Measurements from ENCODE around the gene CYP3A7. TPM values are rescaled to one million over a fixed set of nuclear protein-coding genes. Genes with fewer than 3 reads are reported as not detected.
A peak's percentile ranks its signal among the peaks of the same experiment; 100 is the strongest.

The CYP3A7 gene
- total and polyA plus RNA-seq, 9 of the 15 experiments (the other 6 are each of a cell fraction or from before 2014, with no cell fraction given), result 0.20 TPM; not detected in 8

GRCh38 chr7:99694912-99695304 is 40.1 kb downstream of the CYP3A7 start:
- Histone ChIP-seq H3K79me2 (ENCODE audit: control insufficient read depth, insufficient read depth, low read length) (no peaks in the 10 kb centered on the region), H3K4me3 (no peak overlapping the region), H3K9ac (ENCODE audit: insufficient read depth in 1 of 2, low read depth in 2 of 2, low read length in 2 of 2) (no peak overlapping the region; a peak in 1 of 4 replicates), H3K27me3 (ENCODE audit: control insufficient read depth in 2 of 2, insufficient read depth in 2 of 2, low read length in 2 of 2) (no peaks in the 10 kb centered on the region), H3K4me1 (replicated peaks in 1 of 2; ENCODE audit: control insufficient read depth in 2 of 2, insufficient read depth in 2 of 2, low read length in 2 of 2) (peaks cover 15 to 43% of the 10 kb centered on the region in 2 experiments), H3K9me3 (replicated peaks; ENCODE audit: control insufficient read depth, insufficient read depth, low read depth, low read length) (no peaks in the 10 kb centered on the region), H3K27ac (ENCODE audit: extremely low read depth, low read depth, low read length) (no peak overlapping the region), H3K4me2 (ENCODE audit: insufficient read depth, low read length) (no peak overlapping the region), H3K36me3 (ENCODE audit: control insufficient read depth, insufficient read depth, low read length) (no peaks in the 10 kb centered on the region), H2AFZ (ENCODE audit: low read depth, low read length) (no peak overlapping the region), H3K9me1 (ENCODE audit: control insufficient read depth, insufficient read depth, low read length) (no peaks in the 10 kb centered on the region), H4K20me1 (replicated peaks; ENCODE audit: control insufficient read depth, insufficient read depth, low read length) (no peaks in the 10 kb centered on the region)
- CTCF ChIA-PET (ENCODE audit: low intra/inter-chr PET ratio), result no interaction called here
- no TSS peak for BruUV-seq (replicated peaks)
- intact Hi-C loops (cut with micrococcal nuclease) (no loop called here), in situ Hi-C loops (cut with MboI) (no loop called here)
- DNase-seq (ENCODE audit: extremely low read depth in 1 of 4, low spot score in 3 of 4), result no peak
- no peak for ATAC-seq
- POLR2A ChIA-PET, result interaction anchor here (0.9 to 4.6 kb wide), 4 partner anchors 15 to 201 kb away, joined by 3 to 26 read pairs (median 4); partner anchors contain the start of gene CYP3A5
- TF ChIP-seq HIVEP1 (CRISPR knock-in tag; IDR thresholded peaks at IDR 0.05), result no peak
- no peak for TF ChIP-seq ZNF668 (CRISPR knock-in tag; IDR thresholded peaks at IDR 0.05)
- TF ChIP-seq SMAD3 (CRISPR knock-in tag; conservative IDR thresholded peaks at IDR 0.05), result no peak
- FAIRE-seq, result no peak
- WGBS (ENCODE audit: insufficient coverage, low coverage, missing lambda C conversion rate), result 64% methylated on average over 1 of the region's 1 CpG

GRCh38 chr7:99694201-99694911 is 40.6 kb downstream of the CYP3A7 start:
- H2AFZ ChIP-seq (ENCODE audit: low read depth, low read length), result peak overlapping the region; percentile 82
- WGBS (ENCODE audit: insufficient coverage, low coverage, missing lambda C conversion rate), result 18% methylated on average over 5 of the region's 5 CpGs
- H3K4me3 ChIP-seq, result 0 out of 2 replicates have a peak overlapping the region, but pooled peaks have one; percentile 0
- H3K9me3 ChIP-seq (replicated peaks; ENCODE audit: control insufficient read depth, insufficient read depth, low read depth, low read length), result no peaks in the 10 kb centered on the region
- H3K27me3 ChIP-seq (ENCODE audit: control insufficient read depth in 2 of 2, insufficient read depth in 2 of 2, low read length in 2 of 2), result no peaks in the 10 kb centered on the region
- DNase-seq (ENCODE audit: extremely low read depth in 1 of 4, low spot score in 3 of 4) (peak; percentile 54 to 73 (median 62)), ATAC-seq (peak; percentile 71), FAIRE-seq (peak; percentile 51)
- in situ Hi-C loops (cut with MboI), result no loop called here
- BruUV-seq (replicated peaks), result no TSS peak
- peak overlapping the region in 1 of 2 experiments; percentile 41; a peak in 2 of 4 replicates for H3K9ac ChIP-seq (ENCODE audit: insufficient read depth in 1 of 2, low read depth in 2 of 2, low read length in 2 of 2)
- peaks cover 14 to 37% of the 10 kb centered on the region in 2 experiments for H3K4me1 ChIP-seq (replicated peaks in 1 of 2; ENCODE audit: control insufficient read depth in 2 of 2, insufficient read depth in 2 of 2, low read length in 2 of 2)
- POLR2A ChIA-PET, result interaction anchor here (0.5 to 4.6 kb wide), 10 partner anchors 8 to 814 kb away, joined by 3 to 26 read pairs (median 4); partner anchors contain the start of gene CYP3A5
- H3K9me1 ChIP-seq (ENCODE audit: control insufficient read depth, insufficient read depth, low read length), result no peaks in the 10 kb centered on the region
- no peaks in the 10 kb centered on the region for H3K36me3 ChIP-seq (ENCODE audit: control insufficient read depth, insufficient read depth, low read length)
- no peaks in the 10 kb centered on the region for H4K20me1 ChIP-seq (replicated peaks; ENCODE audit: control insufficient read depth, insufficient read depth, low read length)
- intact Hi-C loops (cut with micrococcal nuclease), result no loop called here
- peak overlapping the region; percentile 69 for H3K4me2 ChIP-seq (ENCODE audit: insufficient read depth, low read length)
- H3K79me2 ChIP-seq (ENCODE audit: control insufficient read depth, insufficient read depth, low read length), result no peaks in the 10 kb centered on the region
- CTCF ChIA-PET (ENCODE audit: low intra/inter-chr PET ratio), result no interaction called here
- peak overlapping the region; percentile 66 for H3K27ac ChIP-seq (ENCODE audit: extremely low read depth, low read depth, low read length)
- TF ChIP-seq C11orf30 (IDR thresholded peaks at IDR 0.05; ENCODE audit: low read depth), result no peak
- TF ChIP-seq ZEB2 (IDR thresholded peaks at IDR 0.05), result peak; percentile 80
- TF ChIP-seq SIX5 (IDR thresholded peaks at IDR 0.05; ENCODE audit: borderline replicate concordance in 1 of 2, insufficient read depth in 1 of 2, low read depth in 1 of 2, low read length in 2 of 2), result no peak
- no peak for TF ChIP-seq RBM22 (IDR thresholded peaks at IDR 0.05; ENCODE audit: low read depth, low read length, poor library complexity, severe bottlenecking)
- TF ChIP-seq MCM5 (IDR thresholded peaks at IDR 0.05; ENCODE audit: low read depth), result no peak
- no peak for TF ChIP-seq DNMT1 (IDR thresholded peaks at IDR 0.05)
- 0 out of 2 replicates have a peak, but pooled peaks have one; percentile 49 for TF ChIP-seq NFATC3 (IDR thresholded peaks at IDR 0.05)
- TF ChIP-seq SMARCA4 (IDR thresholded peaks at IDR 0.05), result peak; percentile 52; the same call in 1 of the 2 replicates
- TF ChIP-seq HDAC3 (IDR thresholded peaks at IDR 0.05; ENCODE audit: borderline replicate concordance, partially characterized antibody), result no peak
- 0 out of 2 replicates have a peak, but pooled peaks have one; percentile 49 for TF ChIP-seq NFXL1 (CRISPR knock-in tag; IDR thresholded peaks at IDR 0.05)
- no peak for TF ChIP-seq ASH1L (IDR thresholded peaks at IDR 0.05; ENCODE audit: borderline replicate concordance, low read depth, partially characterized antibody)
- no peak for TF ChIP-seq HMG20B (CRISPR knock-in tag; IDR thresholded peaks at IDR 0.05)
- 0 out of 2 replicates have a peak, but pooled peaks have one; percentile 36 for TF ChIP-seq SMARCE1 (IDR thresholded peaks at IDR 0.05)
- no peak for TF ChIP-seq CHD2 (IDR thresholded peaks at IDR 0.05; ENCODE audit: low read depth, low read length)
- TF ChIP-seq NUFIP1 (IDR thresholded peaks at IDR 0.05; ENCODE audit: partially characterized antibody), result no peak
- no peak for TF ChIP-seq PCBP1 (IDR thresholded peaks at IDR 0.05; ENCODE audit: low read depth, low read length, poor library complexity, severe bottlenecking)
